Fibroblast of villous mesenchyme (primary cell): ENCODE measurements around the gene MRE11. TPM values are rescaled to one million over a fixed set of nuclear protein-coding genes. Genes with fewer than 3 reads are reported as not detected.

Source experiments
- DNase-seq: peaks from one replicate; pipeline ENCODE4 v3.0.0-alpha.2; 2010; ENCODE audit warnings: low read depth
- H3K4me3 ChIP-seq: 2 replicates; pipeline ENCODE4 v1.5.1; 2011; ENCODE audit warnings: low read depth, mild to moderate bottlenecking, low read length
- total RNA-seq: library from RNA; depleted of rRNA; stranded (reverse); fragments of >200 nt; gene quantifications from 2 replicates; pipeline ENCODE4 v1.2.3, GENCODE V29; 2012
- TF ChIP-seq, protein P1 (sequence below): IDR thresholded peaks from 2 replicates; pipeline ENCODE4 v1.5.1; 2012; ENCODE audit warnings: low read depth, mild to moderate bottlenecking, low read length; ENCODE audit not compliant: insufficient read depth

MRE11 gene
- total RNA-seq, 1 donor = 11.7 TPM

DNA sequence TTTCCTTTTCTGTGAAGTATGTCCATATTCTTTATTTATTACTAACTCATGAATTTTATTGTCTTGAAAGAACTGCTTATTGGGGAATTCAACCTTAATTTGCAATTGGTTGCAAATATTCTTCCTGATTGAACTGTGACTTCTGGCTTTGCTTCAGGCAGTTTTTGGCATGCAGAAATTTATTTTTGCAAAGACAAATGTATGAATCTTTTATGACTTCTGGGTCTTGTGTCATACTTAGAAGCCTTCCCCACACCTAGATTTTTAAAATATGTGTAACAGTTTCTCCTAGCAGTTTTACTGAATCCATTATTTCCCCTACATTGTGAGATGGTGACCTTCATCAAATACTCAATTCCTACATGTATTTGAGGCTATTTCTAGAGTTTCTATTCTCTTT, 12.3 kb downstream of the MRE11 start:
- no peak overlapping the region for H3K4me3 ChIP-seq
- TF ChIP-seq, protein P1, sequence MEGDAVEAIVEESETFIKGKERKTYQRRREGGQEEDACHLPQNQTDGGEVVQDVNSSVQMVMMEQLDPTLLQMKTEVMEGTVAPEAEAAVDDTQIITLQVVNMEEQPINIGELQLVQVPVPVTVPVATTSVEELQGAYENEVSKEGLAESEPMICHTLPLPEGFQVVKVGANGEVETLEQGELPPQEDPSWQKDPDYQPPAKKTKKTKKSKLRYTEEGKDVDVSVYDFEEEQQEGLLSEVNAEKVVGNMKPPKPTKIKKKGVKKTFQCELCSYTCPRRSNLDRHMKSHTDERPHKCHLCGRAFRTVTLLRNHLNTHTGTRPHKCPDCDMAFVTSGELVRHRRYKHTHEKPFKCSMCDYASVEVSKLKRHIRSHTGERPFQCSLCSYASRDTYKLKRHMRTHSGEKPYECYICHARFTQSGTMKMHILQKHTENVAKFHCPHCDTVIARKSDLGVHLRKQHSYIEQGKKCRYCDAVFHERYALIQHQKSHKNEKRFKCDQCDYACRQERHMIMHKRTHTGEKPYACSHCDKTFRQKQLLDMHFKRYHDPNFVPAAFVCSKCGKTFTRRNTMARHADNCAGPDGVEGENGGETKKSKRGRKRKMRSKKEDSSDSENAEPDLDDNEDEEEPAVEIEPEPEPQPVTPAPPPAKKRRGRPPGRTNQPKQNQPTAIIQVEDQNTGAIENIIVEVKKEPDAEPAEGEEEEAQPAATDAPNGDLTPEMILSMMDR = no peak
- DNase-seq = no peak

DNA sequence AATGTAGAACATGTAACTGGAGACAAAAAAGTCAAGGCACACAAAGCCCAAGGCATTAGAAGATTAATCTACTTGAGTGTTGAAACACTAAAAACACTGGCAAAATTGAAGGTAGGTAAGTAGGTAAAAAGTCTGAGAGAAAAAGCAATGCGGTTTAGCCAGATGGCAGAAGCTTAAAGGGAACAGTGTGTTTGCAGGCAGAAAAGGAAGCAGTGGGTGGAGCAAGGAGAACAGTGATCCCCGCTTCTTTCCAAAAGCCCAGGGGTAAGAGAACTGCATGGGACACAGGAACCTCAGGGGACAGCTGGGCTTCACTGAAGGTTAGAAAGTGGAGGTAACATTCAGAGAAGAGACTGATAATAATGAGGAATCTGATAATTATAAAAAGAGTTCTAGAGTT, 16.0 kb downstream of the MRE11 start:
- TF ChIP-seq, protein P1 = no peak
- DNase-seq = no peak
- H3K4me3 ChIP-seq = no peak overlapping the region

DNA sequence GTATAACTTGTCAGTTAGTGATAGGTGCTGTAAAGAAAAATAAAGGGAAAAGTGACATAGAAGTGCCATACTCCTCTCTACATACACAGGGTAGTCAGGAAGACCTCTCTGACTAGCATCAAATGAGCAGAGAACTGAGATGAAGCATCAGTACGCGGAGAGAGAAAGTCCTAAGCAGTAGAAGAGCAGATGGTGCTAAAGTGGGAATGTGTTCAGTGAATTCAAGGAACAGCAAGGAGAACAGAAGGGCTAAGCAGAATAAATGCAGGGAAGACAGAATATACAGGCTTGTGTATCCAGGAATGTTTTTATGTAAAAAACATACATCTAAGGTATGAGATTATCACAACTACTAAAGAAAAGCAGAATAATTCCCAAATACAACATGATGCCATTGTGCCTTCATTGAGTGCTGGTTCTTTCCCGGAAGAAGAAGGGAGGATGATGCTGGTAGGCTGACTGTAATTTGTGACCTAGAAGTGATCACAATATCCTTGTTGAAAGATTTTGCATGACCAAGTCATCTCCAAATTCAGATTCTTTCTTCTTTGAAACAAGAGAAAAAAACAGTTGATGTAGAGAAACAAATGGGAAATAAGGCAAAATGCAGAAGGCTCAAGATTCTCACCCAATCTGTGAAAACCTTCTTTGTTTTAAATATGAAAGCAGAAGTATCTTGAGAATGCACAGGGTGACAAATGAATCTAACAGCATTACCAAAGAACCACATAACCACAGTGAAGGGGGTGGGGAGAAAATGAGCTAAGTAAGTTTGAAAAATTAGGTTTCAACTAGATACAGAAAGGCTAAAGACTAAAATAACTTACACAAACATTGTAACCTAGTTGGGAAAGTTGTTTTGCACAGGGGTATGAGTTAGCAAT, 20.5 kb downstream of the MRE11 start:
- TF ChIP-seq, protein P1 = no peak

DNA sequence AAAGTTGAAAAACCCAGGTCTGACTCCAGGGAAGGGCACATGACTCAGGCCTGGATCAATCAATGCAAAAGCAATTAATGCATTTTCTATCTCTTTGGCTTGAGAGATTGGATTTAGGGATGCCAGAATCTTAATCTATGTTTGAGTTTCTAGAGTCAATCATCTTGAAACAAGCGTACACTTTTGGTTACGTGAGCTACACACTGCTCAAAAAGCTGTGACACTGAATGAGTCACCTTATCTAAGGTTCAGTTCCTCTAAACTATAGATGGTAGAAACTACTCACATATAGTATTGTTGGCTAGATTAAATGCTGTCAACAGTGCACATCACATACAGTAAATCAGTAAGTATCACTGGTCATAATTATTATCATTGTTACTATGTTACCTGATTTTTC, 24.2 kb downstream of the MRE11 start:
- no peak overlapping the region for H3K4me3 ChIP-seq
- no peak for DNase-seq

More for the DNA sequence above, 20.5 kb downstream of the MRE11 start:
- no peak overlapping the region for H3K4me3 ChIP-seq
- no peak for DNase-seq

DNA sequence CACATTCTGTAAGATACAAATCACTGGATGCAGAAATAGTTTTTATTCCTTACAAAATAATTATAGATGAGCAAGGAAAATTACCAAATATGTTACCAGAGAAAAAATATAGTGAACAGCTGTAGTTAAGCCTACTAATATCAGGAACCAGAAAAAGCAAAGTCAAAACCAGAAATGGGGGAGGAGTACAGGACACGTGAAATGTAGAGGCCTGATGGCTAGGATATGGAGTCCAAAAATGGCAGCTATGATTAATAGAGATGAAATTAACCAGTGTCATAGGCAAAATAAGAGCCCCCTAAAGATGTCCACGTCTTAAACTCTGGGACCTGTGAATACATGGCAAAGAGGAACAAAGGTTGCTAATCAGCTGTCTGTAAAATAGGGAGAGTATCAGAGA, 34.1 kb downstream of the MRE11 start:
- H3K4me3 ChIP-seq = no peak overlapping the region
- DNase-seq = no peak
- TF ChIP-seq, protein P1 = no peak

More for the DNA sequence above, 24.2 kb downstream of the MRE11 start:
- TF ChIP-seq, protein P1 = no peak

DNA sequence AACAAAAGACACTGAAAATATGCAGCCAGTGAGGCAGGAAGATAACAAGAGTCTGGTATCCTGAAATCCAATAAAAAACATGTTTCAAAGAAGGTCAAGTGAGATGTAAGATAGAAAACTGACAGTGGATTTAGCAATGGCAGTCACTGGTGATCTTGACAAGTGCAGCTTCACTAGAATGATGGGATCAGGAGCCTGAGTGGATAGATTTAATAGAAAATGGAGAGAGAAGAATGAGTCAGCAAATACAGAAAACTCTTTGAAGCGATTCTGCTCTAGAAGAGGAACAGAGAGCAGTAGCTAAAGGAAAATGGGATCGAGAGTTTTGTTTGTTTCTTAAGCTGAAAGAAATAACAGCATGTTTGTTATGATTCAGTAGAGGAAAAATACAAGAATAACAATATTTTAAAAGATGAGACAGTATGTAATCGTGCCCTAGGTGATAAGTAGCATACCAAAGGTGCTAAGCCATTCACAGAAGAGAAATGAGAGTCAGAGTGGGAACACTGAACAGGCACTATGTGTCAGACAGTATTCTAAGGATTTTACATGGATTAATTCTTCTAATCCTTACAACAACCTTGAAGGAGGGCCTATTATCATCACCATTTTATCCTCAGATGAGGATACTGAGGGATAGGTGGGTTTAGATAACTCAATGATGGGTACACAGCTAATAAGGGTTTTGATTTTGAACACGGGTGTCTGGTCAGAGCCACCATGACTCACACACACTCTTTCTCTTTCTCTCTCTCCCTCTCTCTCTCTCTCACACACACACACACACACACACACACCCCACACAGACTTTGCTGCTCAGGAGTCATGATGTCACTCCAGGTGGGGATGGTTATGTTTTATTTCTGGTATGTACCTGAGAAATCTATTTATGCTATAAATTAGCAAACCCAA, 36.3 kb downstream of the MRE11 start:
- TF ChIP-seq, protein P1 = no peak

More for the DNA sequence above, 36.3 kb downstream of the MRE11 start:
- DNase-seq = no peak
- no peak overlapping the region for H3K4me3 ChIP-seq
